ENCODE results near the gene RNASE1.

GRCh38 chr14:20837831-20838230 lies 35.2 kb upstream of the RNASE1 start:
- TF ChIP-seq TAF1 (IDR thresholded peaks at IDR 0.05; ENCODE audit: low read depth) (no peak), EZH2 (IDR thresholded peaks at IDR 0.05; ENCODE audit: borderline replicate concordance, insufficient read depth, low read length, poor library complexity, severe bottlenecking) (no peak), POLR2AphosphoS5 (IDR thresholded peaks at IDR 0.05) (no peak), RAD21 (conservative IDR thresholded peaks at IDR 0.05) (no peak), MXI1 (conservative IDR thresholded peaks at IDR 0.05; ENCODE audit: poor library complexity, severe bottlenecking) (no peak)
- TF ChIP-seq, protein P1, sequence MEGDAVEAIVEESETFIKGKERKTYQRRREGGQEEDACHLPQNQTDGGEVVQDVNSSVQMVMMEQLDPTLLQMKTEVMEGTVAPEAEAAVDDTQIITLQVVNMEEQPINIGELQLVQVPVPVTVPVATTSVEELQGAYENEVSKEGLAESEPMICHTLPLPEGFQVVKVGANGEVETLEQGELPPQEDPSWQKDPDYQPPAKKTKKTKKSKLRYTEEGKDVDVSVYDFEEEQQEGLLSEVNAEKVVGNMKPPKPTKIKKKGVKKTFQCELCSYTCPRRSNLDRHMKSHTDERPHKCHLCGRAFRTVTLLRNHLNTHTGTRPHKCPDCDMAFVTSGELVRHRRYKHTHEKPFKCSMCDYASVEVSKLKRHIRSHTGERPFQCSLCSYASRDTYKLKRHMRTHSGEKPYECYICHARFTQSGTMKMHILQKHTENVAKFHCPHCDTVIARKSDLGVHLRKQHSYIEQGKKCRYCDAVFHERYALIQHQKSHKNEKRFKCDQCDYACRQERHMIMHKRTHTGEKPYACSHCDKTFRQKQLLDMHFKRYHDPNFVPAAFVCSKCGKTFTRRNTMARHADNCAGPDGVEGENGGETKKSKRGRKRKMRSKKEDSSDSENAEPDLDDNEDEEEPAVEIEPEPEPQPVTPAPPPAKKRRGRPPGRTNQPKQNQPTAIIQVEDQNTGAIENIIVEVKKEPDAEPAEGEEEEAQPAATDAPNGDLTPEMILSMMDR (IDR thresholded peaks at IDR 0.05; ENCODE audit: poor library complexity, severe bottlenecking) = no peak

All from neural cell (in vitro differentiated cells).